Thyroid gland (tissue), 4 donors: ENCODE measurements around the gene GNL2.

Experiments
- POLR2A ChIP-seq, 2 donors: fragments of 450-650 bp; IDR thresholded peaks; one replicate each; pipeline ENCODE4 v1.6.1; 2017; ENCODE audit warnings: antibody characterized with exemption in 2 of 2, mild to moderate bottlenecking in 2 of 2, moderate library complexity in 1 of 2
- TF ChIP-seq, protein P1 (sequence below), 6 experiments: fragments of 200-600 bp in 3 of 6; fragments of 450-650 bp in 3 of 6; sonication (generic) in 3 of 6; IDR thresholded peaks; one replicate each; pipeline ENCODE4 v1.5.1; 2016 to 2019; ENCODE audit warnings: antibody characterized with exemption in 6 of 6, mild to moderate bottlenecking in 2 of 6, inconsistent platforms in 1 of 6, moderate library complexity in 1 of 6

GRCh38 chr1:37533317-37534093, 62.2 kb downstream of the GNL2 start:
- TF ChIP-seq, protein P1, sequence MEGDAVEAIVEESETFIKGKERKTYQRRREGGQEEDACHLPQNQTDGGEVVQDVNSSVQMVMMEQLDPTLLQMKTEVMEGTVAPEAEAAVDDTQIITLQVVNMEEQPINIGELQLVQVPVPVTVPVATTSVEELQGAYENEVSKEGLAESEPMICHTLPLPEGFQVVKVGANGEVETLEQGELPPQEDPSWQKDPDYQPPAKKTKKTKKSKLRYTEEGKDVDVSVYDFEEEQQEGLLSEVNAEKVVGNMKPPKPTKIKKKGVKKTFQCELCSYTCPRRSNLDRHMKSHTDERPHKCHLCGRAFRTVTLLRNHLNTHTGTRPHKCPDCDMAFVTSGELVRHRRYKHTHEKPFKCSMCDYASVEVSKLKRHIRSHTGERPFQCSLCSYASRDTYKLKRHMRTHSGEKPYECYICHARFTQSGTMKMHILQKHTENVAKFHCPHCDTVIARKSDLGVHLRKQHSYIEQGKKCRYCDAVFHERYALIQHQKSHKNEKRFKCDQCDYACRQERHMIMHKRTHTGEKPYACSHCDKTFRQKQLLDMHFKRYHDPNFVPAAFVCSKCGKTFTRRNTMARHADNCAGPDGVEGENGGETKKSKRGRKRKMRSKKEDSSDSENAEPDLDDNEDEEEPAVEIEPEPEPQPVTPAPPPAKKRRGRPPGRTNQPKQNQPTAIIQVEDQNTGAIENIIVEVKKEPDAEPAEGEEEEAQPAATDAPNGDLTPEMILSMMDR (IDR thresholded peaks at IDR 0.05) = no peak
- no peak for TF ChIP-seq POLR2A (IDR thresholded peaks at IDR 0.05)
